HG02798 (cell line): ENCODE measurements around the gene CCDC157.
A peak's percentile ranks its signal among the peaks of the same experiment; 100 is the strongest.

Experiments
- ATAC-seq: cut with Tn5 transposase; IDR thresholded peaks from one replicate; pipeline ENCODE4 v1.9.1; 2021; ENCODE audit warnings: mild to moderate bottlenecking; ENCODE audit not compliant: unreplicated experiment, poor library complexity

The CCDC157 gene

DNA sequence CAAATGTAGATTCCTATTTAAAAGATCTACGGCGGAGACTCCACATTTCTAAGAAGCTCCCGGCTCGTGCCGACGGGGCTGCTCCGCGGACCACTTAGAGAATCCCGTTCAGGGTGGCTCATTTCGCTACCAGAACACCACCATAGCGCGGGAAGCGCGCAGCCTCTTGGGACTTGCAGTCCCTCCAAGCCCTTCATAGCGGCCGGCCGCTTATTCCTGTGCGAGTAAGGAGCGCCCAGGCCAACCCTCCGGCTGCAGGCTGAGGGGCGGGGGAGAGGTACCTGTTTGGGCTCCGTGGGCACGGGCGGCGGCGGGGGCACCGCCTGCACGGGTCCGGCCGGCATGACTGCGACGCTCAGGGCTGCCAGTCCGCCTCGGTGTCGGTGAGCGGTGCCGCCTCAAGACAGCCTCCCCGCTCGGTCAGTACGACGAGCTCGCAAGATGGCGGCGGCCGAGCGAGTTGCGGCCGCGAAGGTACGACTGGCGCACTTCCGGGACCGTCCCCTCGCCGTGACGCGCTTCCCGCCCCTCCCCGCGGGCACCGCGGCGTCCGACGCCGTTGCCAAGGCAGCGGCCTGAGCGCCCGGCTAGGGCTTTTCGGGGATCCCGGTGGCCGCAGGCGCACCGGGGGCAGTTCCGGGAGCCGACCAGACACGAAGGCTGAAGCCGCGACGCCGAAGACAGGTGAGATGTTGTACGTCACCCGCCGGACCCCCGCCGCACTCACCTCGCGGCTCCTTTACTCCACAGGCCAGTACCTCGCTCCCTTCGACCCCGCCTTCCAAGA lies at the start of gene CCDC157, which contains the start of gene SF3A1:
TSS of gene CCDC157 (plus strand) at position 559 of the 787 bp plus-strand sequence. CDS start 8,994 bp downstream, outside the sequence.
TSS of gene SF3A1 (minus strand) at position 446 of the 787 bp plus-strand sequence. CDS start at position 344, 102 bp downstream.
- peak; percentile 94 for ATAC-seq

DNA sequence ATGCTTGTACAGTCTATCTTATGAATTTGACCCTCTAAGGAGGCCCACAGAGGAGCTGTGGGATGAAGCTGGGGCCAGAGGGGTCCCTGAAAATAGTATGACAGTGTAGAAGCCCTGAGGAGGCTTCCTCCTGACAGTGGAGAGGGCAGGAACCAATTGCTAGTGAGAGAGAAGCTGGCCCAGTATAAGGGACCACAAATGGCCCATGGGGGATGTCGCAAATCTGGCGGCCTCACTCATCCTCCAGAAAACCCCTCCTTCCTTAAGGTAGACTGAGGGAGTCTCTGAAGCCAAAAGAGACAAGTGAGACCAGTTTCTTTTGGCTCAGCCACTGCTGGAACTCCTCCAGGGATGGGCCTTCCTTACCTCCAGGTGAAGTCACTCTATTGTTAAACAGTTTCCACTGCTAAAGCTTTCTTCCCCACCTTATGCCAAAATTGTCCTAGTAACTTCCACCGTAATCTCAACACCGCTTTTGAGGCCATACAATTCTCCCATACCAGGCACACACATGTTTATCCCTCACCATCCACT lies 49.7 kb upstream of the CCDC157 start:
- no peak for ATAC-seq

DNA sequence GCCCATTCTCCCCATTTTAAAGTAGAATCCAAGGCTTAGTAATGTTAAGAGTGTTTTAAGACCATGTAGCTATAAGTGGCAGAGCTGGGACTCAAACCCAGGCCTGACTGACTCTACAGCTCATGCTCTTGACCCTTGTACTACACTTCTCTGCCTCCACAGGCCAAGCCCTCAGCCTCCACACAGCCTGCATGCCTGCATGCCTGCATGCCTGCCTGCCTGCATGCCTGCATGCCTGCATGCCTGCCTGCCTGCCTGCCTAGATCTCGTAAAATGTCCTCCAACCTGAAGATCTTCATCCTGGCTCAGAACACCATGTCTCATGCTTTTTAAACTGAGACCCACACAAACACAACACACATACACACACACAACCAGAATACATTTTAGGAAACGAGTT lies 48.7 kb upstream of the CCDC157 start:
- ATAC-seq, result no peak

DNA sequence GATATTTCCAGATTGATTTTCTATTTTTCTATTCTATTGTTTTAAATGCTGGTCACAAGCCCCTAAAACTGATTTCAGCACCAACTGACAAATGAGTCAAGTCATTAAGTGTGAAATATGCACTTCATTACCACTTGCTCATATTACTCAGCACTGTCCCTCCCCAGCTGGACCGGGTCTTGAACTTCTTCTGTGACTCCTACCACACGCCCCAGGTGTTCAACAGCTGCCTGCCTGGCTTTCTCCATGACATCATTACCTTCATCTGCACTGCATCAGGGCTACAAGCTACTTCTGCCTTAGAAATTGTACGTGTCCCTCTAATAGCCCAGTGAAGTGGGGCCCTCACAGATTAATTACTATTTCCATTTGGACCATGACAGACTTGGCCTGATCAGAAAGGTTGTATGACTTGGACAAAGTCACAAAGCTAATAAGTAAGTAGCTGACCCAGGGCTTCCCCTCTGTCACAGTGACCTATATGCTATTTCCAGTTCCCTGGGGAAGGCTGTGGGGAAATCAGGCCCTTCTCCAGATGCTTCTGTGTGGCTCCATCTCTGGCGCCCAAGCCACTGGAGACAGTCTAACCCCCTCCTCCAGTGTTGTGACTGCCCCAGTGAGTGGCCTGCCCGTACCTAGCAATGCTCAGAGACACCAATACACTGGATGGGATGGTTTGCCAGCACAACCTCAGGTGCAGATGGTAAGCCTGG lies 48.1 kb upstream of the CCDC157 start:
- ATAC-seq, result peak; percentile 37

DNA sequence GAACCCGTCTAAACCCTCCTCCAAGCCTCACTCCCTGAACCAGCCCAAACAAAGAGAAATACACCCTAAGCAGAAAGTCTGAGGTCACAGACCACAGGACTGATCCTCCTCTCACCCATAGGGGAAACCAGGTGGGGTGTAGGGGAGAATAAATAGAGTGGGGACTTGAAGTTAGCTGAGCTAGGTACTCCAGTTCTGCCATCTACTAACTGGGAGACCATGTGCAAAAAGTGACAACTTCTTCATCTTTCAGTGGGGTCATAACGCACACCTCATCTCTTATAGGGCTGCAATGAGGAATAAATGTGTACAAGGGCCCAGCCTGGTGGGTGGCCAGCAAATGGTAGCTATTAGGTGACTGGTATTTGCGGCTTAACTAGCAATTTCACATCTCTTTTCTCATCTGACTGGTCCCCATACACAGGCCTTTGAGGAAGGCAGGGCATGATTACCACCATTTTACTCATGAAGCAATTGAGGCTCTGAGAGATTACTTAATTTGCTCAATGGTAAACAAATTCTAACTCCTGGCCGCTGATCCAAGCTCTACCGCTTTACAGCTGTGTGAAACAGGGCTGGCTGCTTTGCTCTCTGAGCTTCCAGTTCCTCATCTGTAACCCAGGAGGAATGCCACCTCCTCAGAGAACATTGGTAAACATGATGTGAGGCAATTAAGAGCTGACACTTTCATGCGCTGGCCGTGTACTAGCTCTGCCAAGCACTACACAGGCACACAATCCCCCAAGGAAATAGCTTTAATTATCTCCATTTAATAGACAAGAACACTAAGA lies 46.7 kb upstream of the CCDC157 start:
- ATAC-seq, result peak; percentile 40

DNA sequence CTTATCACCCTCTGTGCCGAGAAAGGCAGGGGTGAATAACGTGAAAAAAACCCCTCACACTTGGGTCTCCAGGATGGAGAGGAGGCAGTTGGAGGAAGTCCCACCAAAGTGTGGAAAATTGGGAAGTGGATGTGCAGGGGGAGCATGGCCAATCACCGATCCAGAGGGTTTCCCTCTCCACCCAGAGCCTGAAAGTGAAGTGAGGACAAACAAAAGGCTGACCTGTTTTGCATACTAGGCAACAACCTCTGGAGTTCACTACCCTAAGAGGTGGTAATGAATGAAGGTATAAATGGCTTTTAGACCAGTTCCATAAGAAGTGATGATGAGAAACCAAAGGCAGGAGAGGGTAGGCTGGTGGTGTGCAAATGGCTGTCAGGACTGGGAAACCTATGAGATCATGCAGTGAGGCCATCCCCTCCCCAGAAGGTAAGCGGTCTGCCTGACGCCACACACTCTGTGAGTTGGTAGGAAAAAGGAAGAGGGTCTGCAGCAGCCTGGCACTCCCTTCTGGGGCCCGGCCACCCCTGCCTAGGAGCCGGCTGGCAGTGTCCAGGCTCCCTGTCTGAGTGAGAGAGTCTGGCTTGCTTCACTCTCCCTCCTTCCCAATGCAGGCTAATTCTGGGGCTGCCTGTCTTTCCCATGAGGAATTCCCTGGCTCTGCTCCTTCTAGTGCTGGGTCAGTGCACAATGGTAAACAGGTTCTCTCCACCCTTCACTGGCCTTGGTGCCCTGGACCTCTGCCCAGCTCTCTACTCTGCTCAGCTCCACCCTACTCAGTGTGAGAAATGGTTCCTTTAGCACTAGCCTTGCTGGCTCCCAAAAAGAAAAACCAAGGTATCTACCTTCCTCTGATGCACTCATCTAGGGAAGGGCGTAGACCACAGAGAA lies 45.7 kb upstream of the CCDC157 start:
- ATAC-seq, result no peak

DNA sequence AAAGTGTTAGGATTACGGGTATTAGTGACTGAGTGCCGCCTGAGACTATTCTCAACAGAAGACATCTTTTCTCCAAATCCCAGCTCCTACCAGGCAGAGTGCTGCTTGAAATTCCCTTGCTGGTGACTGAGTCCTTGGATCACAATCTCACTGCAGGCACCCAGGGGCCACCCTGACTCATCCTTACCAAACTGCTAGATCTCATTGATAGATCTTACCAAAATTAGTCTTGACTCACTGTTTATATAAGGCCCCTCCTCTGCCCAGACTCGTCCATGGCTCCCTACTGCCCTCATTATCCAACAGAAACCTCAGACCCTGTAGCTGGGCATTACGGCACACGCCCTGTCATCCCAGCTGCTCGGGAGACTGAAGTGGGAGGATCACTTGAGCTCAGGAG lies 44.8 kb upstream of the CCDC157 start:
- ATAC-seq, result no peak

DNA sequence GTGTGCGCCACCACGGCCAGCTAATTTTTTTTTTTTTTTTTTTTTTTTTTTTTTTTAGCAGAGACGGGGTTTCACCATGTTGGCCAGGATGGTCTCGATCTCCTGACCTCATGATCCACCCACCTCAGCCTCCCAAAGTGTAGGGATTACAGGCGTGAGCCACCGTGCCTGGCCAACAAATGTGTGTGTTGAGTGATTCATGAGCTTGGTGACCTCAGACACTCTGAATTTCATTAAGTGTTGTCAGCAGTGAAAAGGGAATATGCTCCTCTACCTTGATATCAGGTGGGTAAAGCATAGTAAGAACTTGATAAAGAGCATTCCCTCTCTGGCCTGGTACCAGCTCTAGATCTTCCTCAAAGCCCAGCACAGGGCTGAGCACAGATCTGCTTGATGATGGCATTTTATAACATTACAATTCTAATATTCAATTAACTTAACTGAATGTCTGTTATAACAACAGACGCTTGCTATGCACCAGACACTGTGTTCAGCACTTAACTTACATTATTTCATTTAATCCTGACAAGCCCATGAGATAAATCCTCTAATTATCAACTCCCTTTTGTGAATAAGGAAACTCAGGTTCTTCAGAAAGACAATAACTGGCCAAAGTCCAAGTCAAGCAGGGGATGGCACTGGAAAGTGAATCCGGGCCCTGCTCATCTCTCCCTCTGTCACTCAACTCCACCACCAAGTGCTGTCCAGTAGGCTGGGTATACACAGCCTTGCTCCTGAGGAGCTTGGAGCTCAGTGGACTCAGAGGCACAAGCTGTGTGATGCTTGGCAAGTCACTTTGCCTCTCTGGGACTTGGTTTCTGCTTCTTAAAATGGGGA lies 43.1 kb upstream of the CCDC157 start:
- ATAC-seq, result no peak

DNA sequence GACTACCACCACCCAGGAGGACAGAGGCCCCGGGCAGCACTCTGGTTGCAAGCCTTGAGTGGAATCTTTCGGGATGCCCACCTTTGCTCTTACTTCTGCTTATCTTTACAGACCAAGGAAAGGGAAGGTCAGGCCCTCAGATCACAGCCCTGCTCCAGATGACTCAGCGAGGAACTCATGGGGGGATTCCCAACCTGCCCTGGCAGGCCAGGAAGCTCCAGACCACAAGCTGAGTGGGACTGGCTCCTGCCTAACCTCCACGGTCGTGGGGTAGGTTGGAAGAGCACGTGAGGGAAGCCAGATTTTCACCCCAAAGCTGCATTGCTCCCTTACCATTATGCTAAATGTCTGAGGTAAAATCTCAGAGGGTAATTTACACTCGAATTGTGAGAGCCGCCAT lies 41.9 kb upstream of the CCDC157 start:
- ATAC-seq, result peak; percentile 39

DNA sequence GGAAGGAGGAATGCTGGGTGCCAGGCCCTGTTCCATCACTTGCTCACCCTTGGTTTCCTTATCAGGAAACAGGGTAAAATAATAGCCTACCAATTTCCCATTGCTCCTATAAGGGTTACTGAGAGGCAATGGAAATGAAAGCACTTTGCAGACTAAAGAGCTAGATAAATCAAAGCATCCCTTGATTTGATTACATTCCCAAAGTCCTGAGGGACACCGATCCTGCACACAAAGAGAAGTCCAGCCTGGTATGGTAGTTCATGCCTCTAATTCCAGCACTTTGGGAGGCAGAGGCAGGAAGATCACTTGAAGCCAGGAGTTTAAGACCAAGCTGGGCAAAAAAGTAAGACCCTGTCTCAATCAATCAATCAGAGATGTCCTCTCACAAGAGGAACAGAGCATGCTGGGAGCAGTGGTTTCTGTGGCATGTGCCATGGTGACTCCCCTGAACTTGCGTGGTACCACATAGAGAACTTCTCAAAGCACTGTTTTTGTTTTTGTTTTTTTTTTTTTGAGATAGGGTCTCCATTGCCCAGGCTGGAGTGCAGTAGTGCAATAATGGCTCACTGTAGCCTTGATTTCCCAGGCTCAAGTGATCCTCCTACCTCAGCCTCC lies 40.7 kb upstream of the CCDC157 start:
- no peak for ATAC-seq

DNA sequence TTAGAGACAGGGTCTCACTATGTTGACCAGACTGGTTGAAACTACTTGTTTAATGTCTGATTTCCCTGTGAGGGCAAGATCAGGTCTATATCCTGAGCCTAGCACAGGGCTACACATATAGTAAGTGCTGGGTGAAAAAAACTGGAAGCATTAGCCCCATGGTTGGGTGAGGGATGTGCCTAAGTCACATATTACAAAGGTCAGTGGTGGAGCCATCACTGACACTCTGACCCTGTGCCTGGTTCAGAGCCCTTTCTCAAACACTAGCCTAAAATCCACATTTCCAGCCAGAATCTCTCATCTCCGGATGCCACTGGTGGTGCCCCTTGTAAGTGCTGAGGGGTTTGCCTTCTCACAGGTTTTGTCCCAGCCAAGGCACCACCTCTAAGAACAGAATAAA lies 39.0 kb upstream of the CCDC157 start:
- ATAC-seq, result no peak

DNA sequence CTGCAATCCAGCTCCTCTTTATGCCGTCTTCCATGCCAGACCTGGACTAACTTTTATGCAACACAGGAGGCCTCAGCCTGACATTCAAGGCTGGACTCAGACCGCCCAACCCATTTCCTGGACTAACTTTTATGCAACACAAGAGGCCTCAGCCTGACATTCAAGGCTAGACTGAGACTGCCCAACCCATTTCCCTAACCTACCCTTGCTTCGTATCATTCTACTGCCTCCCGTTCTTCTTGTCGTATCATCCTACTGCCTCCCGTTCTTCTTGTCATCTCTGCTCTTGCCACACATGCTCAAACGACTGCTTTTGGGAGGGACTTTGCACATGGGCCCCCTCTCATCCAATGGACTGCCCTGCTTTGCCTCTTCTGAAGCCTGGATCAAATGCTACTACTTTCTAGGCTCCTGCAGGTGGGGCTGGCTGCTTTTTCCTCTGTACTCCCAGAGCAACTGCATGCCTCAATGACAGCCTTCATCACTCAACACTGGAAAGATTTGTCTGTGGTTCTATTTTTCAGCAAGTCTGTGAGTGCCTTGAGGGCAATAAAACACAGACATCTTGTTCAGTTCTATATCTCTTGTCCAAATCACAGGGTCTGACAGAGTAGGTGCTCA lies 37.9 kb upstream of the CCDC157 start:
- no peak for ATAC-seq

DNA sequence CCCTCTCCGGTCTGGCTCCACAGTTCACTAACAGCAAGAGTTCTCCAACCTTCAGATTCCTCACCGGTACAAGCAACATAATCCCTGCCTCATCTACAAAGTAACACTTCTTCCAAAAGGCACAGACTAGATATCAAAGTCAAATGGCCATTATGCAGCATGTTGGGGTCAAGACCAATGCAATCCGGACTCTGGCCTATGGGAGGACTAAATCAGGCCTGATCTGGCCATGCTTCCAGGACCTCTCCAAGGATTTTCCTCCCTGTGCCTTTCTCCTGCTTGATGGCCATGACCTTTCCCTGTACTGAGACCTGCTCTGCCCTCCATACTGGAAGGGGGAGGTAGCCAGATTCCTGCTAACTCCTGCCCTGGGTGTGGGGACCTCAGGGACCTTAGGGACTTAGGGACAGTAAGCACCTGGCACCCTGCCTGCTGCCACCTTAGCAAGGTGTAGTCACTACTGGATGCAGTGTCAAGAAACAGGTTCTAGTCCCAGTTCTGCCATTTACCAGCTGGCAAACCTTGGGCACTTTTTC lies 36.7 kb upstream of the CCDC157 start:
- ATAC-seq, result no peak

DNA sequence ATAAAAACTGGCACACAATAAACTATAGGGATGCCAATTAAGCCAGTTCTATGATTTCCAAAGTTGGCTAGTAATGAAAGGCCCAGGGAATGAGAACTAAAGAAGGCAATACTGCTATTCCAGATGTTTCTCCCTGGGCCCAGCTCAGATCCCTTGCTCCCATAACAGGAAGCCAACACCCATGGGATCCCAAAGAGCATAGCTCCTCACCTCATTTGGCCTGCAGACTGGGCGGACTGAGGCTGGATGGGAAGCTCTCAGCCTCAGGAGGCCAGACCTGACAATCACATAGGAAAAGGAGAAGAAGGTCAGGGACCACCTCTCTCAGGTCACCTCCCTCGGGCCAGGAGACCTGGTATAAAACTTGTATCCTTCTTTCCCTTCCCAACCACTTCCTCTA lies 35.3 kb upstream of the CCDC157 start:
- ATAC-seq, result no peak

DNA sequence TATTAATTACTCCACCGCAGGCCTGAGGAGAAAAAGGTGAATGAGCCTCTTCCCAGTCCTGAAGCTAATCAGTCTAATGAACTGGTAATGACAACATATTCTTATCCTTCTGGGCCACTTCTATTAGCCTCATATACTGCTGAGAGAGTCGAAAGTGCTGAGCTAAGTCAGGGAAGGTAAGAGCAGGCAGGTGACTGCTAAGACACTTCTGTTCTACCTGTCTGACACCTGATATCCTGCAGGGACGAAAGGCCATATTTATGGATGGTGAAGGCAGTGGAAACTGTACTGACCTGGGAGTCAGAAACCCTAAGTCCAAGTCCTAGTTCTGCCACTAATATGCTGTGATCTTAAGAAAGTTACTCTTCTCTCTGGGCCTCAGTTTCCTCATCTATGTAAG lies 33.6 kb upstream of the CCDC157 start:
- ATAC-seq, result no peak

DNA sequence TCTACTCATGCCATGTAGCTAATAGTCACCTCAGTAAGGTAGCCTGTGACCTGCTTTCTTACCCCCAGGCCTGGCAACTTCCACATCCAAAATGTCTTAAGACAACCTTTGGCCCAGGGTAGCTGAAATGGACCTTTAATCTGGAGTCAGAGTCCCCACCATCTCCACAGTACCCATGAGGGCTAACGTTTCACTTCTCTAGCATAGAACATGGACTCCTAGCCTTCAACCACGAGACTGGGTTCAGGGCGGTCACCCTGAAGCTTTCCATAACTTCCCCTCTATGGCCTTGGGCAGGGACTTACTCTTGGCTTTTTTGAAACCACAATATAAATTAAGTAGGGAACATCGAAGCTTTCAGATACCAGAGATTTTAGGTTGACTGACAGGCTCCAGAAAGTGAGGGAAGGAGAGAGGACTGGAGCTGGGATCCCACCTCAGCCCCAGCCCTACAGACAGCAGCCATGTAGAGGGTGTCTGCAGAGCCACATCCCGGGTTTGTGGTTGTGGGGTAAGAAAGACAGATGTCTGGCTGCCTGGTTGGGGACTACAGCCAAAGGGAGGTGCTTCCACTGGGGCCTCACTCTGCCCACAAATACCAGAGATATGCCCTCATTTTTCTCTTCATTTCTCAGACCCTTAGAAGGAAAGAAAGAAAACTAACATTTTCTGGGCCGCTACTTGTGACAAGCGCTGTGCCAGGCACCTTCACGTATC lies 32.6 kb upstream of the CCDC157 start:
- ATAC-seq, result no peak
